HPDE6-E6E7 (cell line): Measurements from ENCODE around the gene FAM210A.
"Not testable (repeated sequence)": the region's sequence is repeated elsewhere in the genome, so short reads cannot be mapped to it uniquely, and the experiment has no call there.

Source experiments
- DNase-seq: peaks from one replicate; pipeline ENCODE4 v3.0.0; 2011; ENCODE audit warnings: missing footprints; ENCODE audit errors: extremely low spot score

FAM210A gene

GRCh38 chr18:13726232-13726971 lies at the start of gene FAM210A, which contains the start of gene RNMT:
Gene FAM210A, minus strand, starts transcription at chr18:13726558. Its CDS starts 44,481 bp downstream, at chr18:13682077.
Gene RNMT, plus strand, starts transcription at chr18:13726673. Its CDS starts 4,845 bp downstream, at chr18:13731518.
- peak; percentile 80 for DNase-seq

GRCh38 chr18:13775058-13775457 lies 48.7 kb upstream of the FAM210A start:
- DNase-seq: no peak

- no peak for DNase-seq
These were observed 36.5 kb upstream of the FAM210A start for GRCh38 chr18:13762690-13763439.

GRCh38 chr18:13760047-13760446 lies 33.7 kb upstream of the FAM210A start:
- DNase-seq: no peak

- DNase-seq: no peak
These were observed 32.3 kb upstream of the FAM210A start for GRCh38 chr18:13758622-13759021.

GRCh38 chr18:13756671-13757070 lies 30.3 kb upstream of the FAM210A start:
- no peak for DNase-seq

- no peak for DNase-seq
These were observed 29.9 kb upstream of the FAM210A start for GRCh38 chr18:13756261-13756660.

- DNase-seq: not testable (repeated sequence)
These were observed 25.2 kb upstream of the FAM210A start for GRCh38 chr18:13751599-13751998.

GRCh38 chr18:13746633-13747032 lies 20.3 kb upstream of the FAM210A start:
- no peak for DNase-seq

GRCh38 chr18:13745696-13746095 lies 19.3 kb upstream of the FAM210A start:
- DNase-seq: no peak

GRCh38 chr18:13735681-13736080 lies 9.3 kb upstream of the FAM210A start:
- no peak for DNase-seq

- DNase-seq: no peak
These were observed 4.1 kb upstream of the FAM210A start for GRCh38 chr18:13730481-13730880.

GRCh38 chr18:13726972-13727331 lies 594 bp upstream of the FAM210A start:
- DNase-seq: peak; percentile 16

GRCh38 chr18:13725566-13726231 lies 659 bp downstream of the FAM210A start:
- no peak for DNase-seq

- DNase-seq: no peak
These were observed 5.5 kb downstream of the FAM210A start for GRCh38 chr18:13720847-13721246.

GRCh38 chr18:13720123-13720522 lies 6.2 kb downstream of the FAM210A start:
- no peak for DNase-seq

- DNase-seq: no peak
These were observed 9.4 kb downstream of the FAM210A start for GRCh38 chr18:13716916-13717315.

- no peak for DNase-seq
These were observed 11.0 kb downstream of the FAM210A start for GRCh38 chr18:13715330-13715729.

- DNase-seq: no peak
These were observed 12.8 kb downstream of the FAM210A start for GRCh38 chr18:13713455-13714055.

- DNase-seq: no peak
These were observed 13.8 kb downstream of the FAM210A start for GRCh38 chr18:13712400-13713131.

- peak; percentile 43 for DNase-seq
These were observed 15.9 kb downstream of the FAM210A start for GRCh38 chr18:13710414-13710831.
